GM18519 (cell line): ENCODE measurements around the gene EPS8.
"Not testable (repeated sequence)": the region's sequence is repeated elsewhere in the genome, so short reads cannot be mapped to it uniquely, and the experiment has no call there.

Source experiments
- ATAC-seq: cut with Tn5 transposase; IDR thresholded peaks from one replicate; pipeline ENCODE4 v1.9.1; 2021; ENCODE audit warnings: mild to moderate bottlenecking, moderate library complexity; ENCODE audit not compliant: unreplicated experiment, low FRiP score

The EPS8 gene

DNA sequence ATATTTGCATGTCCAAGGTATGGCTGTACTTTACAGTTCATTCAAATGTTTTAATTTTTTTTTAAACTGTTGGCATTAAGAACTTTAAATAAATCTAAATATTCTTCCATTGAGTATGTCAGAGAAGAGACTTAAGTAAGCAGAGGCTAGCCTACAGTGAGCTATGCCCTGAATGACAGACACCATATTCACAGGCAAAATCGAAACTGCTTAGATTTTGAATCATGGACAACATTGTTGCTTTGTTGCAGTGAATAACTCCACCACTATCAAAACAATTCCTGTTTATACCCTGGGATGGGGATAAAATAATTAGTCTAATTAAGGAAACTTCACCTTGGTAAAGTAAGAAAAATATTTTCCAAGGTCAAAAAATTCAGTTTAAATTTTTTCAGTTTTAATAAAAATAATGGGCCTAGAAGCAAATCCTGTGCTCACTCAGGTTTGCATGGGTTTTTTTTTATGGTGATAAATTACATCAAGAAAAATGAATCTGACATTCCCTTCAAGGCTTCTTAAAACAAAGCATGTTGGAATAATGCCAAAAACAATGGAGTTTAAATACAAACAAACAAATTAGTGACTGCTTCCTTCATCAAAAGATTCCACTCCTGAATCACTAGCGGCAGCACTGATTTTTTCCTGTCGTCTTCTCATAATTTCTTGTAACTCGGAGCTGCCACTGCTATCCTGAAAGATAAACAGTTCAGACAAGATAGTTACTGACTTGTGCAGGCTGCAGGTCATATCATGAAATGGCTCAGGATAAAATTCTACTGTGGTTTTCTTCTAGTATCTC lies 168.2 kb downstream of the EPS8 start:
- ATAC-seq, result no peak

DNA sequence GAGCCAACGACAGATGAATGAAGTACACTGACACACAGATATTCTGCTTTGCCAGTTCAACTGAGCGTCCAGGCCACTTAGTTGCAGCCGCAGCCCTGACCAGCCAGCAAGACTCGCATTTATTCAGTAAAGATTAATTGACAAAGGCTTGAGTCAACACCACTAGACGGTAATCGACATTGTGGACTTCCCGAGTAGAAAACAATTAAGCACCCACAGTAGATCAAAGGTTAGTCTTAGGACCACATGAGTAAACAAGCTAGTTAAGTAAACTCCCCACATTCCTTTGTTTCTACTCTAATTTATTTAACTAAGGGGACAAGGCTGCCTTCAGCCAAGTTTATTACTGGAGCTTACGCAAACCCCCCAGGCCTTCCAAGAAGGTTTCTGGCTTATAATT lies 172.7 kb downstream of the EPS8 start:
- ATAC-seq, result not testable (repeated sequence)

DNA sequence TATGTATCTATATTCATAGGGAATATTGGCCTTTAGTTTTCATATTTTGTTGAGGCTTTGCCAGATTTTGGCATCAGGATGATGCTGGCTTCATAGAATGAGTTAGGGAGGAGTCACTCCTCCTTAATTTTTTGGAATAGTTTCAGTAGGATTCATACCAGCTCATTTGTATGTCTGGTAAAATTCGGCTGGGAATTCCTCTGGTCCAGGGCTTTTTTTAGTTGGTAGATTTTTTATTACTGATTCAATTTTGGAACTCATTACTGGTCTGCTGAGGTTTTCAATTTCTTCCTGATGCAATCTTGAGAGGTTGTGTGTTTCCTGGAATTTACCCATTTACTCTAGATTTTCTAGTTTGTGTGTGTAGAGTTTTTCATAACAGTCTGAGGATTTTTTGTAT lies 175.2 kb downstream of the EPS8 start:
- no peak for ATAC-seq

GRCh38 chr12:15608941-15609340 lies 180.2 kb downstream of the EPS8 start:
- no peak for ATAC-seq

- no peak for ATAC-seq
Measured at GRCh38 chr12:15608406-15608805, 180.8 kb downstream of the EPS8 start.

- ATAC-seq, result no peak
Measured at GRCh38 chr12:15605881-15606590, 183.2 kb downstream of the EPS8 start.

DNA sequence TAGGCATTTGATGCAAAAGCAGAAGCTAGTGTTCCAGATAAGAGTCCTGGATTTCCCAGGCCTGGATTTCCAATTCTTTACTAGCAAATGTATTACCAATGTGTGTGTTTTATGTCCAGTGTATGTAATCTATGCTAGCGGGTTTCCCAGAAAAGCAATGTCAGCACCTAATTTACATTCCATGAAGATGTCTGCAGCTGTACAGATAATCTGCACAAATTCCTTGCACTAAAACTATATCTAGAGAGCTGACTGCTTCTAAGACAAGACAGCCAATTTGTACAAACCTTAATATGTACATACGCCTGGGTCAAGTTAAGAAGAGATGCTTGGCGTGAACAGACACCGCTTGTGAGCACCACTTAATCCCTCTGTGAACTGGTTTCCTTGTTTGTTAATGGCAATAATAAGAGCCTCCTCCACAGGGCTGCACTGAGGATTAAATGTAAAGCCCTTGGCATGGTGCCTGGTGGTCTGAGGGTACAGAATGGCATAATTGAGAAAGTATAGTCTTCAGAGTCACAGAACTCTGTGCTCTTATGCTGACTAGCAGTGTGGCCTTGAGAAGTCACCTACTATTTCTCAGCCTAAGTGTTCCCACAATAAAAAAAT lies 185.6 kb downstream of the EPS8 start:
- ATAC-seq, result no peak

DNA sequence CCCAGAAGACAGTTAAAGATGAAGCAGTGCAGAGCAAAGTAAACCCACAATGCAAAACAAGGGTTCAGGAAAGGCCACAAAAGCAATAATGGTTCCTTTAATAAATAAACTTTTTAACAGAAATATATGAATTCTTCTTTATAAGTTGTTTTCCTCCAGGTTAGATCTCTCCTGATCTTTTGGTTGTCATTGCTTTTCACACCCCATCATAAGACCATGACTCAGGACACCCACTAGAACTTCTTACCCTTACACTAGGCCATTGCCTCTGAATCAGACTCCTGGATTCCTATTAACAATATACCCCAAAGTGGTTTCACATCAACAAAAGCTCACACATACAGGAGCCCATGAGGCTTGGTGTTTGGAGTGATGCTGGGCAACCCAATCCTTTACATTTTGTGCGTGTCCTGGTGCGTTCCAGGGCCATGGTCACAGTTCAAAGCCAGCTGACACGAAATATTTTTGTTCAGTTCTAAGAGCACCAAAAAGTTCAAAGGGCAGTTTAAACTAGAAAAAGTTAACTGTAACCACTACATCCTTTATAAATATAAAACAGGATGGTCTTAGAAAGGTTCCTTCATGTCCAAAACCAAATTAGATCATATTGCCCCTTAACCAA lies 187.0 kb downstream of the EPS8 start:
- ATAC-seq, result no peak

GRCh38 chr12:15601210-15601800 lies 187.9 kb downstream of the EPS8 start:
- no peak for ATAC-seq

GRCh38 chr12:15600223-15600935 lies 188.8 kb downstream of the EPS8 start:
- no peak for ATAC-seq

- ATAC-seq, result no peak
Measured at GRCh38 chr12:15599266-15600037, 189.7 kb downstream of the EPS8 start.

GRCh38 chr12:15597125-15597830 lies 191.9 kb downstream of the EPS8 start:
- no peak for ATAC-seq

GRCh38 chr12:15596174-15596573 lies 193.0 kb downstream of the EPS8 start:
- no peak for ATAC-seq

- ATAC-seq, result no peak
Measured at GRCh38 chr12:15592934-15593333, 196.3 kb downstream of the EPS8 start.

DNA sequence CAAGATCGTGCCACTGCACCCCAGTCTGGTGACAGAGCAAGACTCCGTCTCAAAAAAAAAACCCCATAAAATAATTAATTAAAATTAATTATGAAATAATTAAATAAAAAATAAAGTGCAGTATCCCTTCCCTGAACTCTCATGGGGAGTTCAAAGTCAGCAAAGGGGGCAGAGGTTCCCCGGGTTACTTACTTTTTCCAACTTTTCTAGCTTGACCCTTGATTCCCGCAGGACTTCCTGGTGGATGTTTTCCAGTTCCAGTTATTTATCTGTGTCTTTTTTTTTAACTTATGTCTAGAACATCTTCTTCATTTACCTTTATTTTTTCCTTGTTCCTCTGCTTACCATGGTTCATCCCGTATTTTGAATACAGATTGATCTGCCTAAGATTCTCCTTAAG lies 197.4 kb downstream of the EPS8 start:
- no peak for ATAC-seq

GRCh38 chr12:15590180-15590826 lies 198.9 kb downstream of the EPS8 start:
- ATAC-seq, result peak; percentile 96

DNA sequence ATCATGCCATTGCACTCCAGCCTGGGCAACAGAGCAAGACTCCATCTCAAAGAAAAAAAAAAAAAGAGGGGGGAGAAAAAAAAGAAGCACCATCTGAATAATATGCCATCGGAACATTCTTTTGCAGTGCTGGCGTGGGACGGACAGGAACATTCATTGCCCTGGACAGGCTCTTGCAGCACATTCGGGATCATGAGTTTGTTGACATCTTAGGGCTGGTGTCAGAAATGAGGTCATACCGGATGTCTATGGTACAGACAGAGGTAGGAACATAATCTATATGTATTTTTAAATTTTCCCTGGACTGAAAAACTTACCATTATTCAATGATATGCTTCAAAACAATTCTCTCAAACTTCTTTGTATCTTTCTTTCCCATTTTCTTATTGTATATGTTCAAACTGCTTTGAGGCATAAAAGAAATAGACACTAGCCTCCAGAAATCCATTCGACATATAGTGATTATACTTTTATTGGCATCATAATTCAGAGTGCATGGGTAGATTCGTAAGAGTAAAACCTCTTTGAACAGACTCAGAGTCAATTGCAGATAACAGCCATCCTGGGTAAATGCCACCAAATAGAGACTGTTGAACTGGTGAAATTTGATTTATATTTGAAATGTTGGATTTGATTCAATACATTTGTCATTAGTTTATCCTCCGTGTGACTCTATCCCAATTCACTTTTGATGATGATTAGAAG lies 199.7 kb downstream of the EPS8 start:
- no peak for ATAC-seq
